ENCODE measurements around the gene GAN. TPM values are rescaled to one million over a fixed set of nuclear protein-coding genes. Genes with fewer than 3 reads are reported as not detected.

Gene GAN
- total and polyA plus RNA-seq, 2 of the 4 experiments (the other 2 are of a cell fraction), result 1.1 to 5.7 TPM

GRCh38 chr16:81378049-81378448 lies 63.3 kb downstream of the GAN start:
- in situ Hi-C loops (cut with MboI; ENCODE audit: low sequenced_read_pairs), result no loop called here
- Histone ChIP-seq H2AK9ac (replicated peaks; ENCODE audit: low read depth, low read length, poor library complexity) (no peak overlapping the region), H2BK20ac (ENCODE audit: low read depth, low read length) (no peak overlapping the region), H4K20me1 (ENCODE audit: insufficient read depth, low read length) (no peaks in the 10 kb centered on the region), H4K5ac (ENCODE audit: low read depth, low read length) (no peak overlapping the region), H4K8ac (ENCODE audit: low read depth in 2 of 2, low read length in 2 of 2) (no peak overlapping the region), H2BK15ac (ENCODE audit: low read depth, low read length) (no peak overlapping the region), H3K36me3 (ENCODE audit: control insufficient read depth, insufficient read depth, low read length) (peaks cover 7% of the 10 kb centered on the region), H4K91ac (ENCODE audit: insufficient read depth, low read depth, low read length) (no peak overlapping the region), H3K23ac (ENCODE audit: low read depth, low read length) (no peak overlapping the region), H3K56ac (ENCODE audit: extremely low read depth, insufficient read depth, low read length) (no peak overlapping the region), H2BK5ac (ENCODE audit: low read depth, low read length, poor library complexity, severe bottlenecking) (no peak overlapping the region), H3K79me1 (ENCODE audit: low read depth in 1 of 2, low read length in 2 of 2) (no peaks in the 10 kb centered on the region), H2BK120ac (ENCODE audit: low read depth, low read length) (no peak overlapping the region), H3K18ac (ENCODE audit: low read depth, low read length) (no peak overlapping the region), H3K9me3 (ENCODE audit: control insufficient read depth, insufficient read depth, low read length) (no peaks in the 10 kb centered on the region), H3K9ac (ENCODE audit: low read depth, low read length) (no peak overlapping the region), H3K9me1 (ENCODE audit: insufficient read depth, low read length) (no peaks in the 10 kb centered on the region; the same call in 1 of the 2 replicates), H3K27ac (ENCODE audit: insufficient read depth, low read length) (no peak overlapping the region), H2AFZ (replicated peaks; ENCODE audit: low read length, poor library complexity) (no peak overlapping the region), H3K4ac (ENCODE audit: low read depth, low read length) (no peak overlapping the region), H3K4me1 (ENCODE audit: control insufficient read depth, insufficient read depth, low read length) (no peaks in the 10 kb centered on the region), H3K4me2 (ENCODE audit: low read depth, low read length) (no peak overlapping the region), H3K14ac (replicated peaks; ENCODE audit: low read depth, low read length) (no peak overlapping the region), H3K27me3 (ENCODE audit: control insufficient read depth, insufficient read depth, low read length) (no peaks in the 10 kb centered on the region), H2AK5ac (ENCODE audit: low read depth, low read length) (no peak overlapping the region), H3K4me3 (ENCODE audit: insufficient read depth, low read depth, low read length) (no peak overlapping the region)
- intact Hi-C loops (cut with micrococcal nuclease), result no loop called here
- no TSS peak for BruUV-seq (replicated peaks)
- no peak for ATAC-seq (ENCODE audit: low read depth)
- POLR2A ChIA-PET (ENCODE audit: unreplicated experiment), result no interaction called here
- dilution Hi-C loops (cut with HindIII; ENCODE audit: low sequenced_read_pairs, unreplicated experiment), result no loop called here
- TF ChIP-seq FOS (IDR thresholded peaks at IDR 0.05; ENCODE audit: low read depth, low read length) (no peak), MAFK (IDR thresholded peaks at IDR 0.05; ENCODE audit: low read depth, low read length) (peak; percentile 26; the same call in 1 of the 2 replicates)
- CTCF ChIA-PET, result no interaction called here
- WGBS, 2 experiments (ENCODE audit: extremely low coverage in 2 of 2, insufficient read length in 1 of 2), result no CpG with 5 or more reads among the region's 4 CpGs
- DNase-seq, result no peak

All from IMR-90 (cell line).